HG03045 (cell line): ENCODE results near the gene ZNF354C.

Experiments
- ATAC-seq: cut with Tn5 transposase; IDR thresholded peaks from one replicate; pipeline ENCODE4 v1.9.1; 2021; ENCODE audit warnings: mild to moderate bottlenecking, moderate library complexity; ENCODE audit not compliant: unreplicated experiment

Gene ZNF354C

DNA sequence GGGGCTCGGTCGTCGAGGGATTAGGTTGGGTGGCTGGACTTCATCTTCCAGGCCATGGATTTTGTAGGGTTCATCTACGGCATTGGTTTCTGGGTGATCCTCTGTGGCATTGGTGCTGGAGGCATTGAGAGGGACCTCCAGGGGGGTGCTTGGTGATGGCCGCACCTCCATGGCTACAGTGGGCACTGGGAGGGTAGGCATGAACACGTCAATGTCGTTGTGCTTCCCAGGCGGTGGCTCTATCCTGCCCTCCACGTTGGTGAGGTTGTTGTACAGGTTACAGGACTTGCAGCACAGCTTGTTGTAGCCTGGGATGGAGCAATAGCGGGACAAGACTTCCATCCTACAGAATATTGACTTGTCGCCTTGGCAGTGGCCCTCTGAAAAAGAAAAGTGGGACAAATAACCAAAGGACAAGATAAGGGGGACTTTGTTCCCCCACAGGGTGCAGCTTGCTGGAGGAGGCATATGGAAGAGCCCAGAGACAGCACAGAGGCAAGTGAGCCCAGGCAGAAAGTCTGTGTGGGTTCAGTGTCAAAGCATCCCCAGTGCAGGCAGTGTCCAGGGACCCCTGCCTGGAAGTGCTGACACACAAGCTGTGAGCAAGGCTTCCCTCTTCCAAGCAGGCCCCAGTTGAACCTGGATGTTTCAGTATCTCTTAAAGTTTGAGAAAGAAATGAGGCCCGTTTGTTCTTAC, 53.9 kb downstream of the ZNF354C start:
- ATAC-seq: no peak

- ATAC-seq: no peak
Measured at GRCh38 chr5:179114756-179115155, 54.6 kb downstream of the ZNF354C start.

DNA sequence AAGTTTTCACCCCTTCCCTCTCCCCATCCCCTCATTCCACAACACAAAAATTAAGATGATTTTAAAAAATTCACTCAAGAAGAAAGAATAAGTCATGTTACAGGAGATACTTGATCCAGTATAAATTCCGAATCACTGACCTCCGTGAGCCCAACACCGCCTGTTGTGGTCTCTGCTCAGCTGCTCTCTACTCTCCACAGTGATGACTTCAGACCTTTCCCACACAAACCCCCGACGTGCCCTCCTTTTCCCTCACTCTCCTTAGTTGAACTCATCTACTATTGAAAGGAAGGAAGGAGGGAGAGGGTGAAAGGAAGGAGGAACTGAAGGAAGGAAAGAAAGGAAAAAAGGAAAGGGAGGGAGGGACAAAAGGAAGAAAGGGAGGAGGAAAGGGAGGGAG, 55.1 kb downstream of the ZNF354C start:
- ATAC-seq: no peak

- no peak for ATAC-seq
Measured at GRCh38 chr5:179115845-179116524, 55.8 kb downstream of the ZNF354C start.

DNA sequence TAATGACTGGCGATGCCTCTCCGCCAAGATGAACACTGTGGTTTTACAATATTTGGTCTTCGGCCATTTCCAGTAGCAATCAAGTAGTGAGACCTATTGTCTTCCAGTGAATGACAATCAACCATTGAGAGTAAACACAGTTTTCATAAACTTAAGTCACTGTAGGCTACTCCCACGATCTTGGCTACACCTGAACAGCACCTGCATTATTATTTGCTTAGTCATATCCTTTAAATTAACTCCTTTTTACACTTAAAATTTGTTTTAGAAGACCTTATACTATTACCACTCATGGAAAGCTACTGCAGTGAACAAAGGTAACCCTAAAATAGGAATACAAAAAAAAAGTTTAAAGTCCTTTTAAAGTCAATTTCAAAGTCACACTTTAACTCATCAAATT, 58.2 kb downstream of the ZNF354C start:
- ATAC-seq: no peak

GRCh38 chr5:179118756-179119414, 58.7 kb downstream of the ZNF354C start:
- ATAC-seq: no peak

GRCh38 chr5:179119415-179120170, 59.4 kb downstream of the ZNF354C start:
- ATAC-seq: no peak

- no peak for ATAC-seq
Measured at GRCh38 chr5:179120421-179120861, 60.3 kb downstream of the ZNF354C start.

DNA sequence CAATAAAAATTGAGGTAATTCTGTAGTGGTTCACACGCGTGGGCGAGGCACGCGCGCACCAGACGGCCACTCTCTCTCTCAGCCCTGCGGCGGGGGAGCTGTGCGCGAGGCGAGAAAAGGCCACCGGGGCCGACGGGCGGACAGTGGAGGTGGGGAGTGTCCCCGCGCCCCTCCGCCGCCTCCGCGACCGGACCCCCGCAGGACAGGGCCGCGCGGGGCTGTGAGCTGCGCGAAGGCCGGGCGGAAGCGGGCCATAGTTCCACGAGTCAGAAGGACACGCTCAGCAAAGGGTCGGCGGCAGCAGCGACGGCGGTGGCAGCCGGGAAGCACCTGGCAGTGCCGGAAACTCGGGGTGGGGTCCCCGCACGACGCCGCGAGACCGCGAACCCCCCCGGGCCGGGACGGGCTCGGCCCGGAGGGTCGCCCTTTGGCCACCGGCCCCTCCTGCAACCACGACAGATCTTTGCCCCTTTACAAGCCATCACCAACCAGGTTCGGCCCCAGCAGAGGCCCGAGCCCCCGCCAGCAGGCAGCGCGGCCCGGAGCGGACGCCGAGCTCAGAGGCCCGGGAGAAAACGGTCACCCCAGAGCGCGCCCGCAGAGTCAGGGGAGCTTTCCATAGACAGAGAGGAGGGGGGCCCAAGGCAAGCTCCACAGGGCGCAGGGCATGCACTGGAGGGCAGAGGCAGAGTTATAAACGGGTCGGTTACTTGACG, 60.9 kb downstream of the ZNF354C start:
- ATAC-seq: no peak

GRCh38 chr5:179121667-179122111, 61.5 kb downstream of the ZNF354C start:
- ATAC-seq: no peak

- no peak for ATAC-seq
Measured at GRCh38 chr5:179122411-179123108, 62.4 kb downstream of the ZNF354C start.

DNA sequence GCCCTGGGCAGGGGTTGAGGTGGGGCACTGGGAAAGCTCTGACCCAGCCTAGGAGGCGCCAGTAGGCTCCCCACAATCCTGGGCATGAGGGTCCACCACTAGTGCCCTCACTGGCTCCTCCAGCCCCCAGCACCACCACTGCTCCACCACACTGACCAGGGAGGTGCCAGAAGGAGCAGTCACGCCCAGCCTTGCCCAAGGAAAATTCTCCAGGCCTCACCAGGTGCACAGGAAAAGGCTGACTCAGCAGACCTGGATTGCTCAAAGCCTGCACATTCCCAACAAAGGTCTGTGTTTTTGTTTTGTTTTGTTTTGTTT, 62.9 kb downstream of the ZNF354C start:
- no peak for ATAC-seq

DNA sequence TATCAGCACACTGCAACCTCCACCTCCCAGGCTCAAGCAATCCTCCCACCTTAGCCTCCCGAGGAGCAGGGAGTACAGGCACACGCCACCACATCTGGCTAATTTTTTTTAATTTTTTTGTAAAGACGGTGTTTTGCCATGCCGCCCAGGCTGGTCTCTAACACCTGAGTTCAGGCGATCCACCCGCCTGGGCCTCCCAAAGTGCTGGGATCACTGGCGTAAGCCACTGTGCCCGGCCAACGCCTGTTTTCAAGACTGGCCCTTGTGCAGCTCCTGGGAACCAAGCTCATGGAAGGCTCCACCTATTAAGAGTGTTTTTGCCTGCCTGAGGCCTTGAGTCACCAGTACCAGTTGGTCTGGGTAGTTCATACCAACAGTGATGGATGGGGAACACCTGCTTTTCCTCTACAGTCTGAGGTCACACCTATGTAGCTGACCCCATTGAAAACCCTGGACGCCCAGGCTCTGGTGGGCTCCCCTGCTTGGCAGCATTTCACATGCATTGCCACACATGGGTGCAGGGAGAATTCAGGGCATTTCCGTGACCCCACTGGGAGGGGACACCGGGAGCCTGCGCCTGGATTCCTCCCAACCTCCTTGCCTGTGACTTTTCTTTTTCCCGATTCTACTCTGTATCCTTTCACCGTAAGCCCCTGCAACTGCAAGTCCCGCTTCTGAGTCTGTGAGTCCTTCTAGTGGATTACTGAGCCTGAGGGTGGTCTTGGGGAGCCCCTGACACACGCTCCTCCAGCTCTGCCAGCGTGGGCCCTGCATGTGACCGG, 63.5 kb downstream of the ZNF354C start:
- ATAC-seq: no peak

DNA sequence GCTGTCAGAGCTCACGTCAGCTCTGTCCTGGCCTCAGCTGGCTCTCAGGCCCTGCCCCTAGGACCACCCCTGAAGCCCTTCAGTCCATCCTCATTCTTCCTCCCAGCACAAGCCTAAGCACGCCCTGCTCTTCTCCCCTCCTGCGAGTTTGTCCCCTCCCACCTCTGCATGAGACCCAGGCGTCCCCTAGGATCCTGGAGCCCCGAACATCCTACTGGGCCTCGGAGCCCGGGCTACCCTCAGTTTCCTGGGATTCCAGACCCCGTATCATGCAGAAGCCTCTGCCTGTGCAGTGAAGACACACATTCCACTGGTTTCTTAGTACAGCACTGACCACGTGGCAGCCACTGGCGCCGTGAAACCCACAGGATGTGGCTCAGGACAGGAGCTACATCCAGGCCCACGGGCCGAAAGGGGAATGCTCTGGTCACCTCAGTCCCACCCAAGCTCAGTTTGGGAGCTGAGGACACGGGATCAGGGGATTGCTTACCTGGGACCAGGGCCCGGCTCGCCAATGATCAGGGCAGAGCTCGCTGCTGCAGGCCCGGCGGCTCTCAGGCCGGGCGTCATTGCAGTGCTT, 64.2 kb downstream of the ZNF354C start:
- ATAC-seq: no peak

DNA sequence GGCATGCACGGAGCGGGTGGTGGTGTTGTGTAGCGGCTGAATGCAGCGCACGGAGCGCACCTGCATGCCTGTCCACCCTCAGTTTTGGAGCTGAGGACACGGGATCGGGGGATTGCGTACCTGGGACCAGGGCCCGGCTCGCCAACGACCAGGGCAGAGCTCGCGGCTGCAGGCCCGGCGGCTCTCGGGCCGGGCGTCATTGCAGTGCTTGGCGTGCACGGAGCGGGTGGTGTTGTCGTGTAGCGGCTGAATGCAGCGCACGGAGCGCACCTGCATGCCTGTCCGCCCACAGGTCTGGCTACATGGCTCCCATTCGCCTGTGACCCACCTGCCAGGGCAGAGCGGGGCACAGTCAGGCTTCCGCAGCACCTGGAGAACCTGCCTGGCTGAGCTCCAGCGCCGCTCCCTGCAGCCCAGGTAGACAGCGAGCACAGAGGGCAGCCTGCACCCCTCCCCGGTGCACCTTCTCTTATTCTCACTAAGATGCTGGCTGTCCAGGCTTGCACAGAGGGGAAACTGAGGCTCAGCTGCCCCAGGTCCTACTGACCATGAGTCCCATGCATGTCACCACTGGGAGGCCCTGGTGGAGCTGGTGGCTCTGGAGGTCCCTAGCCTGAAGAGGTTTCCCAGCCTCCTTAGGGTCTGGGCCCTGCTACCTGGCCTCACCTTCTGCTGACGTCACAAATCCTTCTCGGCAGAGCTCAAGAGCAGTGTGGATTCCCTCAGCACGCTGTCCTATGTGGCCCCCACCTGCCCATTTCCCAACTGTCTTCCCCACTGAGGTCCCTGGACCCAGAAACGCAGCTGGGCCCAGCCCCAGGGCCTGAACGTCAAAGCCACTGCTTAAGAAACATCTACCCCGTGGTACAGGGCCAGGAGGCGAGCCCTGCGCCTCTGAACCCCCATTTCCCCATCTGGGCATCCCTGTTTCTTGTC, 64.9 kb downstream of the ZNF354C start:
- ATAC-seq: no peak

DNA sequence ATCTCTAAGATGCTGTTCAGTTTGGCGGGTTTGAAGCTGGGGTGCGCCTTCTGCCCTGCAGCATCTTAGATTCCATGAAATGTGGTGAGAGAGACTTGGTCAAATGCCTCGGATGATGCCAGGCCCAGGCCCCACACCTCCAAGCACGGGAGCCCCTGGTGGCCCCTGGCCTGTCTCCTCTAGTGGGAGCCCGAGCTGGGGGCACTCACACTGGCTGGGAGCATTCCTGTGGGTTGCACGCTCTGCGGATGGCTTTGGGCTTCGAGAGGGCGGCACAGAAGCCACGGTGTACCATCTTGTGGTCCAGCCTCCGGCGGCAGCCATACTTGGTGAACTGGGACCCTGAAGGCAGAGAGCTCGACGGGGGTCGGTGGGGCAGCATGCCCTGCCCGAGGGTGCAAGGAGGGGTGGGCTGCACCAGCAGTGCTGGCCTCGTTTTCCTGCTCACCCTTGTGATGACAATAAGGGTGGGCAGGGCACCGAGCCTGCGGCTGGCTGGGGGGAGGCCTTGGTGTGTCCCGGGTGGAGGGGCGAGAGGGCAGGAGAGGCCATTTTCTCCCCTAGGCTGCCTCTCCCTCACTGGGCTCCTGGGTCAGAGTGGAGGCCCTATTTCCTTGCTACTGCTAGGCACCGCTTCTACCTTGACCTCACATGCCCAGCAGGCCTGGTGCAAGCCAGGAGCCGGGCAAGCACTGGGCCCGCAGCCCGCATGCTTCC, 65.8 kb downstream of the ZNF354C start:
- ATAC-seq: no peak

DNA sequence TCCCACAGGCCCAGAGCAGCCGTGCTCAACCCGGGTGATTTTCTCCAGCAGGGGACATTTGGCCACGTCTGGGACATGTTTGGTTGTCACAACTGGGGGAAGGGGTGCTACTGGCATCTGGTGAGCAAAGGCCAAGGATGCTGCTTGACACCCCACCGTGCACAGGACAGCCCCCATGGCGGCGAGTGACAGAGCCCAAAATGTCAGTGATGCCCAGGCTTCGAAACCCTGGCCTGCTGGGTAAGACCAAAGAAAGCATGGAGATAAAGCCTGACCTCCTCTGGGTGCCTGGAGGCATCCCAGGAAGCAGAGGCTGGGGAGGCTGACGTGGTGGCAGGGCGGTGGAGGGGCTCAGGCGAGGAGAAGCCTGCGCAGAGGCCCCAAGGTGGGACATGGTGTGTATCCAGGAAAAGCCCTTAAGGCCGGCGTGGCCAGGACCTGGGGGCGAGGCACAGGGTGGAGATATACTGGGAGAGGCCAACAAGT, 66.4 kb downstream of the ZNF354C start:
- ATAC-seq: no peak
